Esophagus muscularis mucosa (tissue), 4 donors: ENCODE data around the gene CACHD1.

ENCODE experiments used
- CTCF ChIP-seq, 3 experiments: fragments of 200-600 bp in 2 of 3; fragments of 450-650 bp in 1 of 3; sonication (generic) in 2 of 3; IDR thresholded peaks; one replicate each; pipeline ENCODE4 v1.5.1; 2017 to 2019; ENCODE audit warnings: antibody characterized with exemption in 3 of 3, mild to moderate bottlenecking in 2 of 3, moderate library complexity in 1 of 3
- EP300 ChIP-seq: sonication (generic); formaldehyde crosslinking; IDR thresholded peaks from one replicate; pipeline ENCODE4 v1.6.1; 2017; ENCODE audit warnings: antibody characterized with exemption
- POLR2A ChIP-seq: fragments of 450-650 bp; IDR thresholded peaks from one replicate; pipeline ENCODE4 v1.6.1; 2017; ENCODE audit warnings: antibody characterized with exemption, moderate library complexity, mild to moderate bottlenecking, low read depth
- POLR2AphosphoS5 ChIP-seq, 2 donors: sonication (generic); formaldehyde crosslinking; IDR thresholded peaks; one replicate each; pipeline ENCODE4 v1.6.1; 2017; ENCODE audit warnings: antibody characterized with exemption in 2 of 2

GRCh38 chr1:64426681-64427080, 43.2 kb upstream of the CACHD1 start:
- TF ChIP-seq CTCF (IDR thresholded peaks at IDR 0.05) (no peak), EP300 (no peak), POLR2AphosphoS5 (IDR thresholded peaks at IDR 0.05) (no peak), POLR2A (no peak)
